Natural killer cell (primary cell): Measurements from ENCODE around the gene OLFM1. TPM values are rescaled to one million over a fixed set of nuclear protein-coding genes. Genes with fewer than 3 reads are reported as not detected.

Experiments used
- ATAC-seq, 3 donors: fragments of 150-1000 bp in 2 of 3; fragments of 200-7000 bp in 1 of 3; cut with Tn5 transposase; 1 replicate in 1 of 3; 2 replicates in 2 of 3; pipeline ENCODE4 v1.10.0; 2021; ENCODE audit warnings: mild to moderate bottlenecking in 2 of 3, moderate library complexity in 2 of 3
- DNase-seq, 2 donors: peaks; one replicate each; pipeline versions ENCODE4 v3.0.0 to v3.0.0-alpha.2; 2013 to 2021; ENCODE audit warnings: mixed read lengths in 1 of 2
- H3K27ac ChIP-seq: one replicate; pipeline ENCODE4 v1.5.1; 2013; ENCODE audit warnings: mild to moderate bottlenecking, low read length
- H3K27me3 ChIP-seq: one replicate; pipeline ENCODE4 v1.6.1; 2013; ENCODE audit warnings: low read length; ENCODE audit not compliant: control insufficient read depth, insufficient read depth
- H3K36me3 ChIP-seq: one replicate; pipeline ENCODE4 v1.6.1; 2013; ENCODE audit warnings: low read length; ENCODE audit not compliant: control insufficient read depth, insufficient read depth
- H3K4me1 ChIP-seq: one replicate; pipeline ENCODE4 v1.6.1; 2013; ENCODE audit warnings: low read length; ENCODE audit not compliant: control insufficient read depth, insufficient read depth
- H3K4me3 ChIP-seq: one replicate; pipeline ENCODE4 v1.5.1; 2013; ENCODE audit warnings: low read length
- H3K9me3 ChIP-seq: one replicate; pipeline ENCODE4 v1.6.1; 2013; ENCODE audit warnings: low read length; ENCODE audit not compliant: control insufficient read depth, insufficient read depth
- H3K27ac Mint-ChIP-seq, 2 donors: one replicate each; pipeline ENCODE4 v1.8.0; 2022; ENCODE audit warnings: mild to moderate bottlenecking in 2 of 2, mixed read lengths in 2 of 2, moderate library complexity in 1 of 2
- H3K27me3 Mint-ChIP-seq, 2 donors: one replicate each; pipeline ENCODE4 v1.8.0; 2022; ENCODE audit warnings: low read depth in 2 of 2, mixed read lengths in 2 of 2
- H3K36me3 Mint-ChIP-seq: one replicate; pipeline ENCODE4 v1.8.0; 2022; ENCODE audit warnings: mixed read lengths
- H3K4me1 Mint-ChIP-seq, 2 donors: one replicate each; pipeline ENCODE4 v1.8.0; 2022; ENCODE audit warnings: mixed read lengths in 2 of 2
- H3K4me3 Mint-ChIP-seq: one replicate; pipeline ENCODE4 v1.8.0; 2022; ENCODE audit warnings: mild to moderate bottlenecking, moderate library complexity, mixed read lengths
- H3K9me3 Mint-ChIP-seq, 2 donors: one replicate each; pipeline ENCODE4 v1.8.0; 2022; ENCODE audit warnings: mixed read lengths in 2 of 2
- WGBS: methylation state at CpG from one replicate; pipeline ENCODE4 v1.1.7; 2013; ENCODE audit warnings: missing lambda C conversion rate; ENCODE audit not compliant: insufficient coverage; 5-methylcytosine and 5-hydroxymethylcytosine counted together
- intact Hi-C: fragments of 100-400 bp; cut with micrococcal nuclease; formaldehyde crosslinking; loops from one replicate; pipeline ENCODE4 v1.14.2; 2022
- total RNA-seq, 4 donors: library from RNA; stranded (reverse); fragments of 120-200 nt in 1 of 4; gene quantifications; one replicate each; pipeline versions ENCODE4 v1.2.3 to v1.2.4, GENCODE V29; 2013 to 2022
- TF ChIP-seq, protein P1 (sequence below): fragments of 200-600 bp; IDR thresholded peaks from one replicate; pipeline ENCODE4 v1.8.0; 2022; ENCODE audit warnings: antibody characterized with exemption

Gene OLFM1
- total RNA-seq, 3 donors from 2014 or later (not counting 1 experiment from before 2014, with no cell fraction given) = 0.18 TPM; not detected in 2

DNA sequence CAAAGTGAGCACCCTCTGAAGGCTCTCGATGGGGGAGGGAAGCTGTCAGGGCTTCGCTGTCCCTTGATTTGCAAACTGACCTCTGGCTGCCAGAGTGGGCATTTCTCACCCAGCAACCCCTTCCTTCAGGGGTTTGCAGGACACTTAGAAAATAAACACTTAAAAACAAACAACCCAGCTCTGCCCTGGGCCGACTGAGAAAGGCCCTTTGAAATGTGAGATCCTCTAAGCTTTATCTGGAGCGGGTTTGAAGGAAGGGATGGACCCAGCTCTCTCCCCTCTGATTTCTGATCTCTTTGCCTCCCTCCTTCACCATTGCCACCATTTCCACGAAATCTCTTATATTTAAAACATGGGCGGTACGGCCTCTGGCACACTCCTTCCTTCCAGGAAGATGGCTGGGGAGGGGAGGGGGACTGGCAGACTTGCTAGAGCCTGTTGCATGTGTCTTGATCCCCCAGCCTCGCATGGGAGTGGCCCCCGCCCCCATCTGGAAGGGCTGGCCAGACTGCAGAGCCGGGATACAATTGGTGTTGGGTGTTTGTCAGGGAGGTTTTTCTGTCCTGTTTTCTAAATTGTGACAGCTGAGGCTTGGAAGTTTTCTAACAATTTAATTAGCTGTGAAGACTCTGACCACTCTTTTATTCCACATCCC is 20.2 kb downstream of the OLFM1 start:
- ATAC-seq = no peak
- Mint-ChIP-seq H3K27ac (no peak overlapping the region), H3K4me3 (no peak overlapping the region), H3K36me3 (no peaks in the 10 kb centered on the region), H3K9me3 (no peaks in the 10 kb centered on the region), H3K4me1 (peaks cover 10 to 12% of the 10 kb centered on the region in 2 donors), H3K27me3 (peaks cover 32 to 37% of the 10 kb centered on the region in 2 donors)
- Histone ChIP-seq H3K27ac (no peak overlapping the region), H3K4me3 (no peak overlapping the region), H3K27me3 (peaks cover 15% of the 10 kb centered on the region), H3K9me3 (no peaks in the 10 kb centered on the region), H3K4me1 (peaks cover 13% of the 10 kb centered on the region), H3K36me3 (no peaks in the 10 kb centered on the region)
- 18% methylated on average over 8 of the region's 10 CpGs for WGBS
- intact Hi-C loops = no loop called here
- DNase-seq = no peak
- TF ChIP-seq, protein P1, sequence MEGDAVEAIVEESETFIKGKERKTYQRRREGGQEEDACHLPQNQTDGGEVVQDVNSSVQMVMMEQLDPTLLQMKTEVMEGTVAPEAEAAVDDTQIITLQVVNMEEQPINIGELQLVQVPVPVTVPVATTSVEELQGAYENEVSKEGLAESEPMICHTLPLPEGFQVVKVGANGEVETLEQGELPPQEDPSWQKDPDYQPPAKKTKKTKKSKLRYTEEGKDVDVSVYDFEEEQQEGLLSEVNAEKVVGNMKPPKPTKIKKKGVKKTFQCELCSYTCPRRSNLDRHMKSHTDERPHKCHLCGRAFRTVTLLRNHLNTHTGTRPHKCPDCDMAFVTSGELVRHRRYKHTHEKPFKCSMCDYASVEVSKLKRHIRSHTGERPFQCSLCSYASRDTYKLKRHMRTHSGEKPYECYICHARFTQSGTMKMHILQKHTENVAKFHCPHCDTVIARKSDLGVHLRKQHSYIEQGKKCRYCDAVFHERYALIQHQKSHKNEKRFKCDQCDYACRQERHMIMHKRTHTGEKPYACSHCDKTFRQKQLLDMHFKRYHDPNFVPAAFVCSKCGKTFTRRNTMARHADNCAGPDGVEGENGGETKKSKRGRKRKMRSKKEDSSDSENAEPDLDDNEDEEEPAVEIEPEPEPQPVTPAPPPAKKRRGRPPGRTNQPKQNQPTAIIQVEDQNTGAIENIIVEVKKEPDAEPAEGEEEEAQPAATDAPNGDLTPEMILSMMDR = no peak

DNA sequence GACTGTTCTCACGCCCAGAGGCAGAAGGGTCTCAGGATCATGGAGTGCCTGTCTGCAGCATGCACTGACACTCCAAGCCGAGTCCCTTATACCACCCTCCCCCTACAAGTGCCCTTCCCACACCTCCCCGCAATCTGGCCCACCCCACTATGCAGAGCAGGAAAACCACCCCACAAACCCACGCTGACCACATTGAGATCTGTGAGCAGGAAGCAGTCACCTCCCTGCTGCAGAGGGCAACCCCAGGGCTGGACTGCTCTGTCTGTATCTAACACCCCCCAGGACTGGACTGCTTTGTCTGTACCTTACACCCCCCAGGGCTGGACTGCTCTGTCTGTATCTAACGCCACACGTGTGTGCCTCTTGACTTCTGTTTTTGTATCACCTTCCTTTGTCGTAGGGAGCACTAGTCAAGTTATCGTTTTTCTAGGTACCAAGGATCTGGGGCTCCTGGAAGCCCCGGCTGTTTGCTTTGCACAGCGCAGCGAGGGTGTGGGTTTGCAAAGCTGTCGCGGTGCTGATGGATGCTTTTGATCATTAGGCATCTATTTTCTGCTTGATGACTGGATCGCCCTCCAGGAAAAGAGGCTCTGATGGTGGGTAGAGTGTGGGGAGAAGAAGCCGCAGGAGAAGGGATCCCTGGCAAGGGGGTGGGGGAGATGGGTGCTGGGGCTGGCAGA is 21.5 kb downstream of the OLFM1 start:
- TF ChIP-seq, protein P1 = no peak
- Mint-ChIP-seq H3K9me3 (no peaks in the 10 kb centered on the region), H3K36me3 (no peaks in the 10 kb centered on the region), H3K4me3 (peak overlapping the region; percentile 13), H3K27me3 (peaks cover 24 to 33% of the 10 kb centered on the region in 2 donors), H3K27ac (no peak overlapping the region), H3K4me1 (peaks cover 10 to 12% of the 10 kb centered on the region in 2 donors)
- Histone ChIP-seq H3K36me3 (no peaks in the 10 kb centered on the region), H3K4me3 (no peak overlapping the region), H3K27me3 (peaks cover 15% of the 10 kb centered on the region), H3K4me1 (peaks cover 13% of the 10 kb centered on the region), H3K9me3 (no peaks in the 10 kb centered on the region), H3K27ac (no peak overlapping the region)
- WGBS = 38% methylated on average over 15 of the region's 15 CpGs
- DNase-seq (no peak), ATAC-seq (peak in 2 of 3 donors; percentile 24 to 80)
- intact Hi-C loops = no loop called here

DNA sequence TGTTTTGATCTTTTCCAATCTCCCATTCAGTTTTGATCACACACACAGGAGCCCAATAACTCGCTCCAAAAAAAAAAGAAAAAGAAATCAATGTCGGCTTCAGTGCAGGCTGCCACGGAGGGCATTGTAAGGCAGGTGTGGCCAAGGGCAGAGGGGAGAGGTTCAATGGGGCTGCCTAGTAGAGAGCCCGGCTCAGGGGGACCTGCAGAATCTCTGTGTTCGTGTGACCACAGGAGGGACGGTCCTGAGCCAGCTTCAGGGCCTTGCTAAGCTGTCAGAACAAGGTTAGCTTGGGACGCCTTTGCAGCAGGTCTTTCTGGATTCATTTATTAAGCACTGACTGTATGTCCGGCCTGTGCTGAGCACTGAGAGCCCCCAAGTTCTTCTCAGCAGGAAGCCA is 22.2 kb downstream of the OLFM1 start:
- Histone ChIP-seq H3K36me3 (no peaks in the 10 kb centered on the region), H3K4me1 (peaks cover 13% of the 10 kb centered on the region), H3K4me3 (no peak overlapping the region), H3K27ac (no peak overlapping the region), H3K27me3 (peaks cover 15% of the 10 kb centered on the region), H3K9me3 (no peaks in the 10 kb centered on the region)
- 63% methylated on average over 8 of the region's 8 CpGs for WGBS
- peaks cover 10 to 12% of the 10 kb centered on the region in 2 donors for H3K4me1 Mint-ChIP-seq
- H3K9me3 Mint-ChIP-seq = no peaks in the 10 kb centered on the region
- ATAC-seq (no peak), DNase-seq (no peak)
- intact Hi-C loops = no loop called here
- H3K27ac Mint-ChIP-seq = no peak overlapping the region
- H3K4me3 Mint-ChIP-seq = no peak overlapping the region
- no peaks in the 10 kb centered on the region for H3K36me3 Mint-ChIP-seq
- TF ChIP-seq, protein P1 = no peak
- H3K27me3 Mint-ChIP-seq = peaks cover 24 to 31% of the 10 kb centered on the region in 2 donors
